Upper lobe of left lung (tissue), 4 donors: ENCODE results near the gene SLCO4A1.

Source experiments
- POLR2A ChIP-seq, 4 donors: fragments of 450-650 bp; IDR thresholded peaks; one replicate each; pipeline ENCODE4 v1.5.1; 2016 to 2017; ENCODE audit warnings: antibody characterized with exemption in 4 of 4, mild to moderate bottlenecking in 2 of 4
- TF ChIP-seq, protein P1 (sequence below), 6 experiments: fragments of 450-650 bp in 4 of 6; fragments of 200-600 bp in 2 of 6; sonication (generic) in 2 of 6; IDR thresholded peaks; one replicate each; pipeline ENCODE4 v1.5.1; 2016 to 2019; ENCODE audit warnings: antibody characterized with exemption in 6 of 6

DNA sequence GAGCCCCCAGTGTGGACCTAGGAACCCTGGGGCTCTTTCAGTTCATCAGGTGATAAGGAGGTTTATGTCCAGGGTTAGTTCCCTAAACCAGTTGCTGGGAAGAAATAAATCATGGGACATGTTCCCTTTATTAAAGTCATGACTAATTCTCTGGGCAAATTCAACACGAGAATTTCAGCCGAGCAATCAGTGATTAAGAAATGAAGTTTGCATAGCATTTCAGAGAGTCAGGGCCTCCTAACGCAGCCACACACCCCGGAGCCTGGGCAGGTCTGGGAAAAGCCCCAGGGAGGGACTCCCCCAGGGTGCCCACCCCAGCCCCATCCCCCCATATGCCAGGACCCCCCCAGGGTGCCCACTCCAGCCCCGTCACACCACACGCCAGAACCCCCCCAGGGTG lies 20.1 kb downstream of the SLCO4A1 start:
- TF ChIP-seq, protein P1, sequence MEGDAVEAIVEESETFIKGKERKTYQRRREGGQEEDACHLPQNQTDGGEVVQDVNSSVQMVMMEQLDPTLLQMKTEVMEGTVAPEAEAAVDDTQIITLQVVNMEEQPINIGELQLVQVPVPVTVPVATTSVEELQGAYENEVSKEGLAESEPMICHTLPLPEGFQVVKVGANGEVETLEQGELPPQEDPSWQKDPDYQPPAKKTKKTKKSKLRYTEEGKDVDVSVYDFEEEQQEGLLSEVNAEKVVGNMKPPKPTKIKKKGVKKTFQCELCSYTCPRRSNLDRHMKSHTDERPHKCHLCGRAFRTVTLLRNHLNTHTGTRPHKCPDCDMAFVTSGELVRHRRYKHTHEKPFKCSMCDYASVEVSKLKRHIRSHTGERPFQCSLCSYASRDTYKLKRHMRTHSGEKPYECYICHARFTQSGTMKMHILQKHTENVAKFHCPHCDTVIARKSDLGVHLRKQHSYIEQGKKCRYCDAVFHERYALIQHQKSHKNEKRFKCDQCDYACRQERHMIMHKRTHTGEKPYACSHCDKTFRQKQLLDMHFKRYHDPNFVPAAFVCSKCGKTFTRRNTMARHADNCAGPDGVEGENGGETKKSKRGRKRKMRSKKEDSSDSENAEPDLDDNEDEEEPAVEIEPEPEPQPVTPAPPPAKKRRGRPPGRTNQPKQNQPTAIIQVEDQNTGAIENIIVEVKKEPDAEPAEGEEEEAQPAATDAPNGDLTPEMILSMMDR (IDR thresholded peaks at IDR 0.05), result no peak
- peak in 1 of 4 donors; percentile 25 for TF ChIP-seq POLR2A (IDR thresholded peaks at IDR 0.05)
